Transverse colon (tissue), 4 donors: ENCODE measurements around the gene LPIN1. TPM values are rescaled to one million over a fixed set of nuclear protein-coding genes. Genes with fewer than 3 reads are reported as not detected.

Experiments used
- DNase-seq: peaks from one replicate; pipeline ENCODE4 v3.0.0-alpha.2; 2019
- H3K27ac ChIP-seq, 4 donors: fragments of 200-600 bp; sonication (generic); 2 replicates each; pipeline ENCODE4 v1.5.1; 2016 to 2018; ENCODE audit warnings: inconsistent platforms in 4 of 4
- H3K27me3 ChIP-seq: fragments of 200-600 bp; sonication (generic); 2 replicates; pipeline ENCODE4 v1.5.1; 2017; ENCODE audit warnings: inconsistent platforms
- H3K36me3 ChIP-seq, 4 donors: fragments of 200-600 bp; sonication (generic); 2 replicates each; pipeline ENCODE4 v1.5.1; 2017 to 2019; ENCODE audit warnings: inconsistent platforms in 4 of 4
- H3K4me1 ChIP-seq, 4 donors: fragments of 200-600 bp; sonication (generic); 2 replicates each; pipeline ENCODE4 v1.5.1; 2017 to 2020; ENCODE audit warnings: inconsistent platforms in 4 of 4
- H3K4me3 ChIP-seq, 4 donors: fragments of 200-600 bp; sonication (generic); 1 replicate in 1 of 4; 2 replicates in 3 of 4; pipeline versions ENCODE4 v1.5.1 to v1.6.1; 2017 to 2019; ENCODE audit warnings: inconsistent platforms in 4 of 4
- H3K9me3 ChIP-seq, 2 donors: fragments of 200-600 bp; sonication (generic); 2 replicates each; pipeline ENCODE4 v1.5.1; 2017 to 2019; ENCODE audit warnings: inconsistent platforms in 2 of 2
- CTCF ChIP-seq, 5 experiments: fragments of 200-600 bp in 3 of 5; fragments of 450-650 bp in 2 of 5; sonication (generic) in 3 of 5; IDR thresholded peaks; 1 replicate in 2 of 5; 2 replicates in 3 of 5; pipeline ENCODE4 v1.5.1; 2016 to 2017; ENCODE audit warnings: antibody characterized with exemption in 5 of 5, inconsistent platforms in 3 of 5, mild to moderate bottlenecking in 2 of 5, moderate library complexity in 1 of 5
- EP300 ChIP-seq: sonication (generic); formaldehyde crosslinking; IDR thresholded peaks from one replicate; pipeline ENCODE4 v1.6.1; 2017; ENCODE audit warnings: antibody characterized with exemption, low read depth
- POLR2A ChIP-seq: fragments of 450-650 bp; IDR thresholded peaks from one replicate; pipeline ENCODE4 v1.6.1; 2016; ENCODE audit warnings: antibody characterized with exemption, mild to moderate bottlenecking, moderate library complexity
- POLR2AphosphoS5 ChIP-seq, 3 donors: sonication (generic); formaldehyde crosslinking; IDR thresholded peaks; one replicate each; pipeline ENCODE4 v1.6.1; 2016; ENCODE audit warnings: antibody characterized with exemption in 3 of 3
- WGBS, 2 donors: methylation state at CpG; one replicate each; pipeline ENCODE4 v1.1.5; 2018; ENCODE audit warnings: low coverage in 1 of 2; 5-methylcytosine and 5-hydroxymethylcytosine counted together
- in situ Hi-C, 4 donors: fragments of 200-750 bp; cut with MboI; loops; one replicate each; pipeline versions ENCODE4 v1.15.0 to v1.15.1; 2017; ENCODE audit warnings: low sequenced_read_pairs in 3 of 4, low pct_ligation_motif_present in 1 of 4, low pct_unique_long_range_greater_than_20kb in 1 of 4
- intact Hi-C: fragments of 100-400 bp; cut with DNase I; formaldehyde crosslinking; loops from one replicate; pipeline ENCODE4 v1.15.1; 2023; ENCODE audit warnings: low total_unique reads
- total RNA-seq, 4 donors: library from RNA; depleted of rRNA; stranded (reverse); fragments of >200 nt; gene quantifications; one replicate each; pipeline ENCODE4 v1.1.0, GENCODE V29; 2016

Gene LPIN1
- total RNA-seq, 4 donors from 2014 or later, result 19.7 to 62.1 (median 26.6) TPM

- Histone ChIP-seq H3K4me3 (no peak overlapping the region), H3K4me1 (peaks cover 3 to 13% (median 6%) of the 10 kb centered on the region in 4 donors), H3K36me3 (no peaks in the 10 kb centered on the region), H3K27me3 (no peaks in the 10 kb centered on the region), H3K9me3 (no peaks in the 10 kb centered on the region), H3K27ac (peak overlapping the region in 2 of 4 donors; percentile 19 to 69)
- WGBS, 2 donors, result 50 to 60% methylated on average over 1 to 8 of the region's 8 CpGs
- peak; percentile 68 for DNase-seq
- TF ChIP-seq POLR2A (no peak), CTCF (IDR thresholded peaks at IDR 0.05) (peak; percentile 30 to 53 (median 45)), POLR2AphosphoS5 (IDR thresholded peaks at IDR 0.05) (peak in 1 of 3 donors; percentile 44)
- in situ Hi-C loops (loop anchor here in 1 of 4 donors (5.0 kb wide), 1 partner anchor 43 kb away; no protein-coding TSS in a partner anchor), intact Hi-C loops (no loop called here)
These were observed 7.6 kb upstream of the LPIN1 start for GRCh38 chr2:11738589-11739436.

GRCh38 chr2:11740723-11741122, 5.7 kb upstream of the LPIN1 start:
- Histone ChIP-seq H3K27ac (no peak overlapping the region), H3K36me3 (no peaks in the 10 kb centered on the region), H3K4me1 (peaks cover 10 to 29% (median 17%) of the 10 kb centered on the region in 4 donors), H3K27me3 (no peaks in the 10 kb centered on the region), H3K9me3 (no peaks in the 10 kb centered on the region), H3K4me3 (no peak overlapping the region)
- intact Hi-C loops, result no loop called here
- 97% methylated on average over 3 of the region's 3 CpGs; no CpG with 5 or more reads in 1 of the 2 donors for WGBS, 2 donors
- TF ChIP-seq EP300 (no peak), POLR2A (no peak), POLR2AphosphoS5 (IDR thresholded peaks at IDR 0.05) (no peak), CTCF (IDR thresholded peaks at IDR 0.05) (no peak)
- no peak for DNase-seq
- in situ Hi-C loops, result no loop called here

- no peaks in the 10 kb centered on the region for H3K9me3 ChIP-seq
- 93 to 100% methylated on average over 2 to 4 of the region's 4 CpGs for WGBS, 2 donors
- H3K4me1 ChIP-seq, result peaks cover 10 to 37% (median 25%) of the 10 kb centered on the region in 4 donors
- no peak overlapping the region for H3K4me3 ChIP-seq
- intact Hi-C loops, result no loop called here
- no peak for TF ChIP-seq CTCF (IDR thresholded peaks at IDR 0.05)
- TF ChIP-seq POLR2AphosphoS5 (IDR thresholded peaks at IDR 0.05), result no peak
- no peak for TF ChIP-seq POLR2A
- no peak for TF ChIP-seq EP300
- H3K27ac ChIP-seq, result no peak overlapping the region
- in situ Hi-C loops, result no loop called here
- no peak for DNase-seq
- H3K36me3 ChIP-seq, result no peaks in the 10 kb centered on the region
- no peaks in the 10 kb centered on the region for H3K27me3 ChIP-seq
These were observed 4.1 kb upstream of the LPIN1 start for GRCh38 chr2:11742317-11742701.

- peak overlapping the region in 1 of 4 donors; percentile 76 for H3K27ac ChIP-seq
- no peaks in the 10 kb centered on the region for H3K27me3 ChIP-seq
- intact Hi-C loops (no loop called here), in situ Hi-C loops (no loop called here)
- TF ChIP-seq CTCF (IDR thresholded peaks at IDR 0.05) (no peak), POLR2A (no peak), POLR2AphosphoS5 (IDR thresholded peaks at IDR 0.05) (no peak), EP300 (no peak)
- DNase-seq, result no peak
- no peaks in the 10 kb centered on the region for H3K9me3 ChIP-seq
- no peak overlapping the region for H3K4me3 ChIP-seq
- peaks cover 10 to 42% (median 31%) of the 10 kb centered on the region in 4 donors for H3K4me1 ChIP-seq
- H3K36me3 ChIP-seq, result no peaks in the 10 kb centered on the region
- 85 to 87% methylated on average over 4 to 15 of the region's 16 CpGs for whole genome bisulfite sequencing, 2 donors
These were observed 3.6 kb upstream of the LPIN1 start for GRCh38 chr2:11742702-11743357.
